ENCODE measurements around the gene NALCN.

Gene NALCN

DNA sequence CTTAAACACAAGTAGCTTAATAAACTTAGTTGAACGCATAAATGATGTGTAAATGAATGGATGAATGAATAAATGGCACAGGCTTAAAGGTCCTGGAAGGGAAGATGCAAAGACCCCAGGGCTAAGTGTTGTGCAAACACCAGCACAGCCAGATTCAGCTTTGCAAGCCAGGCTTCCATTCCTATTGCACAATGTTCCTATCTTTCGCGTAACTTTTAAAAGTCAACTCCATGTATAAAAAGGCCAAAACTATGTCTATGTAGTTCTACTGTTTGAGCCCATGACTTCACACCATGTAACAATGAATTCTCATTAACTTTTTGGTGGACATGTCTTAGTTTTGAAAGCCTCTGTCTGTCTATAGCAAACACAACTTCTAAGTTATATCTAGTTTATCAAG, 226.0 kb downstream of the NALCN start:
- no peak for DNase-seq

DNA sequence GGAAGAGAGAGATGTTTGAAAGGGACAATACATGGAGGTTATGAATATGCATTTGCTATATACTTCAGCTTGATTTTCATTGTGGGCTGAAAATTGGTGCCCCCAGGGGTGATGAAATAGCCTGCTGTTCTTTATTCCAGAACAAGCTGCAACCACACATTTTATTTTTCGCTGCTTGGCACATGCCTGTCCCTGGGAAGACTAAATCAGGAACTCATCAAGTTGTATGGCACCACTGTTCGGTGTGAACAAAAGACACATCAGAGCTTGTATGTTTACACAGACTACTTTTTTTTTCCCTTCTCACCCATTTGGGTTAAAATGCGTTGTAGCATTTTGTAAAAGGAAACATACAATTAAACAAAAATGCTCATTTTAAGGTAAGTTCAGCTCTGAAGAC, 230.7 kb downstream of the NALCN start:
- DNase-seq, result no peak

DNA sequence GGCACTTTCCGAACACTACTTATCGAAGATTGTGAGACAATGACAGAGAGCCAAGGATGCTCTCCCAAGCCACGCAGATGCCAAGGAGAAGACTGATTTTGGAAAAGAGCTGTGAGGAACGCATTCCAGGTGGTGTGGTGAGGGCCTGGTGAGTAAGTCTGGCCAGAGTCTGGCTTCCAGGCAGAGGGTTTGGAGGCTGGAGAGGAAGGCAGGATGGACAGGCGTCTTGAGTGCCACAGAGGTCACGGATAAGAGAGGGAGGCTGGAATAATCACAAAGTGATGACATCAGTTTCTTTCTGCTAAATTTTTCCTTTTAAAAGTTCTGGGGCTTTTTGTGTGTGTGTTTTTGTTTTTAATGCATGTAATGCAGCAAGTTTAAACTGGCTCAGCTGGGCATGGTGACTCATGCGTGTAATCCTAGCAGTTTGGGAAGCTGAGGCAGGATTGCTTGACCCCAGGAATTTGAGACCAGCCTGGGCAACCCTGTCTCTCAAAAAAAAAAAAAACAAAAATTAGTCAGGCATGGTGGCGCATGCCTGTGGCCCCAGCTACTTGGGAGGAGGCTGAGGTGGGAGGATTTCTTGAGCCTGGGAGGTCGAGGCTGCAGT, 235.1 kb downstream of the NALCN start:
- DNase-seq, result no peak

DNA sequence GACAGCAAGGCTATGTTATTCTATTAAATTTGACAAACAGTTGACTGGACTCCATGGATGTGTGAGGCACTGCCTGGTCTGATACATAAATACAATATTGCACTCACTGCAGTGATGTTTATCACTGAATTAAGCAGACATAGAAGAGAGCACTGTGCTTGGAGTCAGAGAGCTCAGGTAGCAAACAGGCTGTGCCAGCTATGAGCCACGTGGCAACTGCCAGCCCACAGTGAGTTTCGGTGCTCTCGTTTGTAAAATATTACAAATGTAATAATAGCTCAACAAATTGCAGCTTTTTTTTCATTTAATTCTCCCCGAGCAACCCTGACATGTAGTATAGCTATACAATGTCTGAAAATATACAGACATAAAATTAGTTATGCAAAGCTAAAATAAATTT, 237.3 kb downstream of the NALCN start:
- no peak for DNase-seq

DNA sequence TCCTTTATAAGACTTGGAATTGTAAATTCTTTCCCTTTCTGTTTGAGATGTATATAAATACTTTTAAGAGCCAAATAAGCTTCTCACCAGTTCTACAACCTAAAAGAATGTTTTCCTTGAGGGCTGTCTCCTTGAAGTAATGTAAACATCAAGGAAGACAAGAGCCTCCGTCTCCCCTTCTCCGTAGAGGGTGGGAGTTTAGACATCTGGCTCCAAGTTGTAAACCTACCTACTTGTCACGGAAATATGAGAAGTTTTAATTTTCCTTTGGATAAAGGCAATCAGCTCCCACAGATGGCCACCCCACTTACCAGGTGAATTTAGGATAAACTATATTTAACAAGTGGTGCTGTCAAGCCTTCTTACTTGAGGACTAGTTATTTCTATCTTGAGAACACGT, 237.9 kb downstream of the NALCN start:
- DNase-seq, result no peak

DNA sequence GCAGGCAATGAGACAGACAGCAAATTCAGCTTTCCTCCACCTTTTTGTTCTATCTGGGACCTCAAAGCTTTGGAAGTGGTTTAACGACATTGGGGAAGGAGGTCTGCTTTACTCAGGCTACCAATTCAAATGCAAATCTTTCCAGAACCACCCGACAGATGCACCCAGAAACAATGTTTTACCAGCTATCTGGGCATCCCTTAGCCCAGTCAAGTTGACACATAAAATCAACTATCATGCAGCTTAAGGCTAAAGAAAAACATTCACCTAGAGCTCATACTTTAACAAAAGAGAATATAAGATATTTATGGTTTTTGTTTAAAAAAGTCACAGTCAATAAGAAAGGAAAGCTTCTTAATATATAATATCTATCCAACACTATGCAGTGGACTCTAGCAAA, 246.0 kb downstream of the NALCN start:
- DNase-seq, result no peak

DNA sequence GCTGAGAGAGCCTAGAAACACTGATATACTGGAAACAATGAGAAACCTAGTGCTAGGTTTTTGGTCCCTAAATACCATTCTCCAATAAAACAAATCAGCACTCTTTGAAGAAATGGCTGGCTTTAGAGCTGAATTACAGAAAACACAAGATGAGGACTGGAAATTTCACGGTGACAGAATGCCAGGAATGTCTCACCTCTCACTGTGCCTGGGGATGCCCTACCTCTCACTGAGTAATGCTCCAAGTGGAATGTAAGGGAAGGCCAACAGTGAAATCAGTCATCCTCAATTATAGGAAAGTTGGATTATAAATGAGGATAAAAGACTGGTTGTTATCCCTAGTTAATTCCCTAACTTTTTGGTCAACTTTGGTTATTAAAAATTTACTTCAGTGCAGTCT, 259.0 kb downstream of the NALCN start:
- no peak for DNase-seq

DNA sequence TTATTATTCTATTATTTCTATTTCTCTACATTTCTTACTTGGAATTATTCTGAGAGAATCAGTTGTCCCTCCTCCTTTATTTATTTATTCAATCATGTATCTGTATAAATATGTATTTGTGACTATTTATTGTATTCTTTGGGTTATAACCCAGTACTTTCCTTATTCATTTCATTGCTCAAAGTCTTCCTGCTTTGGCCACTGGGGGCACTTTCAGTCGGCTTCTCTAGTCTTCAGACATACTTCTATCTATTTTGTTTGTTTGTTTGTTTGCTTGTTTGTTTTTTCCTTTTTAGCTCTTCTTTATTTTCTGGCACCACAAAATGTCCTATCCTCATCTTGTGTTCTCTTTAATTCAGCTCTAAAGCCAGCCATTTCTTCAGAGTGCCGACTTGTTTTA, 260.4 kb downstream of the NALCN start:
- DNase-seq, result no peak

DNA sequence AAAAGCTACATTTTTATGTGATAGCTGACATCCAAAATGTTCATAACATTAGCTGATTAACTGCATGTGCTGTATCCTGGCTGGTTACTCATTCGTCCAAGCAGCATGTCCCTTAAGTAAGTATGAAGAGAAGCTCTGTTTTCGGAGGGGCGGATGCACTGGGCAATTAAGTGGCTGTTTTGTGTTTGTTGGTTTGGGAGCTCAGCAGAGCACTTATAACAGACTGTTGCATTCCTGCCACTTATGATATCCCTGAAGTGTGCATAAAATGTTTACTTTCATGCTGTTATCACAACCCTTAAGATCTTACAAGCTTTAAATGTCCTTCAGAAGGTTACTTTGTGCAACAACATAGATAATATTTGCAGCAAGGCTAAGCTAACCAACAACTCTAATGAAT, 264.1 kb downstream of the NALCN start:
- DNase-seq, result no peak

DNA sequence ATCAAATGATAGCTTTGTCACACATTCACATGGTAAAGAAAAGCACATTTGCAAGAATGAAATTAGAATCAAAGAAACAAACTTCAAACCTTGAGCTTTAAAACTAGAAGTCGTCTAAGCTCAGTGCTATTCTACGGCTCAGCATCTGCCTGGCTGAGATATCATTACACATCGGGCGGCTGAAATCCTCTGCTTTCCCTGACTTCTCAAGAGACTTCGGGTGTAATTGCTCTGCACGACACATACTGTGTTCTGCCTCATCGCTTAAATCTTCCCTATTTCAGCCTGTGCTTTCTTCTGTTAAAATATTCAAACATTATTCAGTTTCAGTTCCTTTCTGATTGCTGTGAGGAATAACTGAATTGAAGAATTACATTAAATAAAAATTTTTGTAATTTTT, 265.3 kb downstream of the NALCN start:
- DNase-seq, result no peak

DNA sequence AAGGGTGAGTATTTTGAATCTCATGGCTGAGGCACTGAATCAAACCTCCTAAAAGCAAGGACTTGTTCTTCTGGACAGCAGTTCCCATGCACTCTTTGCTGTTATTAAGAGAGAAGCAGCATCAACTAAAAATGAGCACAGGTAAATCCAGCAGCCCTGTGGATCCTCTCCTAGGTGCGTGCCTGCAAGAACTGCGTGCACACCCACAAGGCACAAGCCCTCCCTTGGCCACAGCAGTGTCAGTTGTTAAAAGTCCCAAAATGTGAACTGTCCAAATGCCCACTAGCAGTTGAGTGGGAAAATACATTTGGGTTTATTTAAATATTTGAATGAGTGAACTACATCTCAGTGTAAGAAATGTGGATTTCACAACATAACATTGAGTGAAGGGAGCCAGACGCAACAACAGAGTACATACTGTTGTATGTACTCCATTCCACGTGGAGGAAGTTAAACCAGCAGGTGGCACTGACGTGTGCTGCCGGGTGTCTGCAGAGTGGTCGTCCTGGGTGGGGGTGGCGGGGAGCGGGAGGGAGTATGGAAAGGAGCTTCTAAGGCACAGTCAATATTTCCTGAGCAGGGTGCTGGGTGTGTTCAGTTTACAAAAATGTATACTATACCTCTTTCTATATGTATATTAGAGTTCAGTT, 266.4 kb downstream of the NALCN start:
- no peak for DNase-seq

DNA sequence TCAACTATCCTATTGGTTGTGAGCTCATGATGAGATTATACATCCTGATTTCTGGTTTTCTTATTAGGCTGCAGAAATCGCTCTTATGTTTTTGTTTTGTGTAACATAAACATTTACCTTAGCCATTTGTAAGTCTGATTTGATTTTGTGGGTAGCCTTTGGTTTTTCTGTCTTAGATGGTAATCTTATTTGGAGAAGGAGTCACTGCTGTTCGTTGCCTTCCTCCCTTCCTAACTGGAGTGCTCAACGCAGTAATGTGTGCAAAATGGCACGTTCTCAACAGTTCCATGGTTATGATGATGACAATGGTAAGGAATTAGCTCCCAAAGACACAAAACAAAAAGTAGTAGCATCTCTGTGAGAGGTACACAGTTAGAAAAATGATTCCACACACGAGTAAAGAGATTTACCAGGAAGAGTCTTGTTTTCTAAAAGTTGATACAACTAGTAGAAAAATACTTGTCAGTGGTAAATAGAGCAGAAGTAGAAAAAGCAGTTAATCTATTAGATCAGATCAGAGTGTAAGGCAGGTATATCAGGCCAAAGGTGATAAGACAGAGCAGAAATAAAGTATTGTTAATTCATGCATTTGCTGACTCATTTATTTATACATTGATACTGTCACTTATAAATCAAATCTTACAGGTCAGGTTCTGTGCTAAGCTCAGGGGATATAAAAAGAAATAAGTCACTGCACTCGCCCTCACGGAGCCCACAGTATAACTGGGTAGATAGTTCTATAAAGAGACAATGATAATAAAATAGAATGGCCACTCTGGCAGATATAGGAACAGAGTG, 270.0 kb downstream of the NALCN start:
- DNase-seq, result no peak

DNA sequence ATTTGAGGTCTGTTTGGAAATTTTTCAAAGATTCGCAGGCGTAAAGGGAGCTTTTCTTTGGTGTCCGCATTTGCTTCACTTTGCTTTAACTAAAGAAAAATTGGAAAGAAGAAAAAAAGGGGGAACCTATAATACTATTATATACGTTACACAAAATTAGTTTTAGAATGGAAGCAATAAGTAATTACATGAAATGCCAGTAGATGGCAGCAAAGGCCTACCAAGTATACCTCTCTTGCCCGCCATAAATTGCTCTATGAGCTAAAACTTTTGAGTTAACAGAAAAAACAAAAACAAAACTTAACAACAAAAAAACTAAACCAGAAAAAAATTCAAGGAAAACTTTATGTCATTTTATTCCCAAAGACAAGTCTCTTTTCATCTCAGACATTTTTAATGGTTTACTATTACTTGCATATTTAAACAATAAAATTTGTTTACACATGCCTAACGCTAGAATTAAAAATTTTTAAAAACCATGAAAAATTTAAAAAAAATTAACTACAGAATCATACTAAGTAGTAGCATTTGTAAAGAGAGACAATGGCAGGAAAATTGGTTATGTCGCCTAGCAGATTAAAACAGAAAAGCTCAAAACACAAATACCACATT, 271.4 kb downstream of the NALCN start:
- DNase-seq, result peak; percentile 68

DNA sequence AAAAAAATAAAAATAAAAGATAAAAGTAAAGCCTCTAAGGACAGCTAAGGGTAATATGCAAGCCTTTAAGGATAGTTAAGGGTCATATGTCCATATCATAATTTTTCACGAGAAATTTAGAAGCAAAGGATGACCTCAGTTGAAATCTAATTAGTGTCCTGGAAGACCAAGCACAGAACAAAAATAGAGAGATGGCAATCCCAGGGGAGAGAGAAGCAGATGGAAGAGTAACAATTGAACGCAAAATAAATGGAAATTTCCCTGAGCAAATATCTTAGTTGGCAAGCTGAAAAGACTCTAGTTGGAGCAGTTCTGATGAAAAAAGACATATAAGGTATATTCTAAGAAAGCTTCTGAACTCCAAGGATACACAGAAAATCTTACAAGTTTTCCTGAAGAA, 275.4 kb downstream of the NALCN start:
- DNase-seq, result no peak

DNA sequence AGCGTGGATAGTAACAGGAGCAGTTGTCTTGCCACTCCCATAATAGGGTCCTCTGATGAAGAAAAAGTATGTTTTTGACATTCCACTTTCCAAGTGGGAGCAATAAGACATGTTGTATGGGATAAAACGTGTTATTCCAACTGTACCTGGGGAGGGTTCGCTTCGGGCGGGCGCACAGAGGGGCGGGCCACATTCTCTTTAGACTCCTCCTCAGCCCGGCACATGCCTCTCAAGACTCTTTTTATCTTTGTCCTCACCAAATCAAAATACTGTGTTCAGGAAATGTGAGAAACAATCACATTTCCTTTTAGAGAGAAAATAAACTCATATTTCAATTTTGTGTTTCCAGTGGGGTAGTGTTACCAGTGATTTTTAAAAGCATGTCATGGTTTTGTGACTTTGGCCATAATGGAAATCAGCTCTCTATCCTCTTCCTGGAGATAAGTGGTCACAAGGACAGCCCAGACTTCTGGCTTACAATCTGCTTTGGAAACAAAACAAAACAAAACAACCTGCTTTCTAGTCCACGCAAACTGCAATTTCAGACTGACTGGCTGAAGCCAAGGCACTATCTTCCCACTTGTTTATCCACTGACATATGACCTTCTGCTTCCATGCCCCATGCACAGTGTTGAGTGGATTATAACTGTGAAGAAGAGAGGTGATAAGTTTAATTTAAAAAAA, 276.1 kb downstream of the NALCN start:
- no peak for DNase-seq

DNA sequence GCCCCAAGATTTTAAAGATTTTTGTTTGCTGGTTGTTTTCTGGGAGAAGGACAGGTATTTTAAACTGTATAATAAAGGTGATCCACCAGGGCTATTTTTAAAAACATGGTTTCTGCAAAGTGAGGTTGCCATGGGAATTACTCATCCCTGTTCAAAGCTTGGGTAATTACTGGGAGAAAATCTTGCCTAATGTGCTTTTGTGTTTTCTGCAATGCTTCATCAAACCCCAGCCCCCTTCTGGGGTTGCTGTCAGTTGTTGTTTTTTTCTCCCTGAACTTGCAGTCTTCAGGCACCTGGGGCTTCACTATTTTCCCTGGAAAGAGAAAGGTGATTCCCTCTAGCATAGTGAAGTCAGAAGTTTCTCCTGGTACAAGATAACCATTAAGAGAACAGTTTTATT, 277.2 kb downstream of the NALCN start:
- DNase-seq, result no peak

DNA sequence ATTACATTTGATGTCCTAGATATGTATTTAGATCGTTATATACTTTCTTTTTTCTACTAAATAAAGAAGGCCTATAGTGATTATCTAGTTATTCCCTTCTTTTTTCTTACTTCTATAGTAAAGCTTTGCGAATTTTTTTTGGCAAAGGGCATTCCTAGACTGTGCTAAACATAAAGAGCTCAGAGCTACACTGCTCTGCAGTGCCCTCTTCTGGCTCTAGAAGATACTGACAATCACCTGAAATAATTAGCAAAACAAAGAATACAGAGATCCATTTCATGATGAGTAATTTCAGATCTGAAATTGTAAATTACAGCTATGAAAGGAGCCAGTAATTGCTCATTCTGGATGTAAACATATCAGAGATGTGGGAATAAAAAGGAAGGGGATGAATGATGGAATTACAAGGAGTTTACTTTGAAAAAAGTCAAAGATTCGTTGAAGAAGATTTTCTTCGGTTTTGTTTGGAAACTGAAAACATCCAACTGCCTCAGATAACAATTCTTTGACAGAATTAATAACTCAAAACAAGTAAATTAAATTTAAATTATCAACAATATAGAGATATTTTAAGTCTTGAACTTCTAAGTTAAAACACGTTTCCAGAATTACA, 288.5 kb downstream of the NALCN start:
- DNase-seq, result peak; percentile 32

DNA sequence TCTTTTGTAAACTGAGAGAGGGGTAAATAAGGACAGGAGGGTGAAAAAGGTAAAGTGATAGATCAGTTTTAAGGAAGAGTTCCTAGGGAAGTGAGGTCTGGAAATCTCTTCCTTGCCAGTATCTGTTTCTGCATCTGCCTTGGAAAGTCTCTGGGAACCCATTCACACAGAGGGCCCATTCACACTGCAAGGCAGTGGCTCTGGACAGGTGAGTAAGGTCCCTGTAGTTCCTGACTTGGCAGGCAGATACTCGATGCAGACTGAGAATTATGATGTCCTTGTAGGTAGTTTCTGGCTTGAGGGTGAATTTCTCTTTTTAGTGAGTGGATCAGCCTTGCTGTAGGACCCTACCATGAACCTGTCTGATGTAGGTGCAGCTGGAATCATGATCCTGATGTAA, 293.3 kb downstream of the NALCN start:
- no peak for DNase-seq

DNA sequence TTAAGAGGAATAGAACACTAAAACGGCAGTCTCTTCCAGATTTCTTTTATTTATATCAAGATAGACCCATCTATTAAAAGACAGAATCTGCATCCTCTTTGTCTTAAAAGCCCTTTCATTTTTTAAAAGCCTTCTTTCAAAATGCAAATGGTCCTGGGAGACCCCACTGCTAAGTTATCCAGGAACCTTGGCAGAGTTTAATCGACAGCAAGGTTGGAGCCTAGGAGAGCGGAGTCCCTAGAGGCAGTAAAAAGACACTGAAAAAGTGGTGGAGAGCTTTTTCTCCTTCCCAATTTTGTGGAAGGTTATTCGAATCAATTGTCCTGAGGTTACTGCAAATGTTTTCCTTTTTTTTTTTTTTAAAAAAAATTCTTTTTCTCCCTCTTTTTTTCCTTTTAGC, 294.7 kb downstream of the NALCN start:
- DNase-seq, result no peak

DNA sequence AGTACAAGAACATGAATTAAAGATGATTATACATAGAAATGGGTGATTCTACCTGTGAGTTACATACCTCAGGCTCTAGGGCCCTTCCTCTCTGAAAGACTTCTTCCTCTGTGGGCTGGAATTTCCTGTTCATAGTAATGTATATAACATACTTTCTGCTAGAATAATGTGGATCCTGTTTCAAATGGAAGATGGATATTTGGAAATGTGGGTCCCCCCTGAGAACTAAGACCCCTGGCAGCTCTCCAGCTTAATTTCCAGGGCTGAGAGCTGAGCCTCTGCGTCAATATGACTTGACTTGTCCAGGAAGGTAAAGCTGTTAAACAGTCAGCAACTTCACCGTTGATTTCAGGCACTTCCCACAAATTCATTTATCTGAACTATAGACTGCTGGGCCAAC, 296.3 kb downstream of the NALCN start:
- DNase-seq, result no peak

DNA sequence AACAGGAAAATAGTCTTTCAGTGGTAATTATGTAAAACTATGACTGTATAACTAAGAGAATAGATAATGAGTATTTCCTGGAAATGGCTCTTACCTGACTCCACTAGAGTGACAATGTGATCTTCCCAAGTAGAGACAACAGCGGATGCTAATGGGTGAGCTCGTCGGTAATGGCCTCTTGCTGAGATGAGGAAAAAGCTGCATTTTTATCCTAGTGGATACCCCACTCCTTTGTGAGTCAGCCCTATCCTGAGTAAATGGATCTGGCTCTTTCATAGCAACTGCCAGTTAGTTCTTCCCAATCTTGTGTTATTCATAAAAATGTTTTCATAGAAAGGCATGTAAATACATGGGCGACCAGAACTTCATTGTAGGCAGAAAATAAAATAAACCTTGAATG, 299.5 kb downstream of the NALCN start:
- no peak for DNase-seq

DNA sequence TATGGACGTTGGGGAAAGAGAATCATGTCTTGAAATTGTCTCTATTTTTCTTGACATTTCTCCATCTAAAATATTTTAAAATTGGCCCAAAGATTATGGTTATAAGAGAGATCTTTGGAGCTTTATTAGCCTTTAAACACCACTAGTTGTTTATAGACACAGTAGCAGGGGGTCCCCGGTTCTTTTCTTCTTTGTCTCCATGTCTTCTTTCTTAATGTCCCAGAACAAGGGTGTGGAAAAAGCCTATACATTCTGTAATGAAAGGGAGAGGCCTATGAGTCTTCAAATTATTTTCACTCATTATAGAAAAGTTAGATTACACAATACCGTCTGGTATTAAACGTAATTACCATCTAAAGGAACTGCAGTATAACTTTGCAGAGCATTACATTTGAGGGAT, 300.0 kb downstream of the NALCN start:
- no peak for DNase-seq

DNA sequence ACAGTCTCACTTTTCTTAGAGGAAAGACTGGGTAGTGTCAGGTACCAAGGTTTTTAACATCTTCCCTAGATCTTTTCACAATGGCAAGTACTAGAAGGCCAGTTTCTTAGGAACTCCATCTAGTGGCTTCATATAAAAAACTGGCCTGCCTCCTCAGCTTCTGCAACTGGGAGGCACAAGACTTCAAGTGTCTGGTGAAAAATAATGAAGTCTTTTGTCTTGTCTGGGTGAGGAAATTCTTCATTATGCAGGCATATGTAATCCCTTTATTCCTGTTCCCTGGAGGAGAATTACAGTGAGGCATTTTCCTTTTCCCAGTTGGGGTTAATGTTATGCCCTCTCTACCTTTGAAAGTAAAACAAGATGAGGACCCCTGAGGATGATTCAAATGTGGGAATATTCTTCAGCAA, 300.5 kb downstream of the NALCN start:
- peak; percentile 29 for DNase-seq

All from midbrain (tissue), 1 donor.